HCEC 1CT (cell line): ENCODE measurements around the gene RRP9.
"Not testable (repeated sequence)": the region's sequence is repeated elsewhere in the genome, so short reads cannot be mapped to it uniquely, and the experiment has no call there.

Experiments used
- DNase-seq: peaks from one replicate; pipeline ENCODE4 v3.0.0-alpha.2; 2017

Gene RRP9

GRCh38 chr3:51937014-51937413 lies 4.7 kb downstream of the RRP9 start:
- no peak for DNase-seq

- DNase-seq = no peak
Observed at GRCh38 chr3:51935886-51936755, 5.6 kb downstream of the RRP9 start.

GRCh38 chr3:51934991-51935885 lies 6.5 kb downstream of the RRP9 start:
- no peak for DNase-seq

GRCh38 chr3:51934139-51934850 lies 7.4 kb downstream of the RRP9 start:
- DNase-seq = no peak

GRCh38 chr3:51933471-51934138 lies 8.1 kb downstream of the RRP9 start:
- DNase-seq = no peak

- DNase-seq = no peak
Observed at GRCh38 chr3:51932471-51933370, 9.0 kb downstream of the RRP9 start.

- DNase-seq = no peak
Observed at GRCh38 chr3:51931756-51932155, 9.9 kb downstream of the RRP9 start.

- DNase-seq = no peak
Observed at GRCh38 chr3:51930439-51930838, 11.3 kb downstream of the RRP9 start.

GRCh38 chr3:51929420-51930003 lies 12.2 kb downstream of the RRP9 start:
- DNase-seq = no peak

GRCh38 chr3:51928981-51929380 lies 12.7 kb downstream of the RRP9 start:
- DNase-seq = not testable (repeated sequence)

GRCh38 chr3:51928438-51928837 lies 13.3 kb downstream of the RRP9 start:
- no peak for DNase-seq

- DNase-seq = no peak
Observed at GRCh38 chr3:51927061-51927977, 14.4 kb downstream of the RRP9 start.

GRCh38 chr3:51921081-51921578 lies 20.6 kb downstream of the RRP9 start:
- no peak for DNase-seq

- DNase-seq = no peak
Observed at GRCh38 chr3:51916418-51916817, 25.3 kb downstream of the RRP9 start.

- DNase-seq = no peak
Observed at GRCh38 chr3:51908026-51908425, 33.7 kb downstream of the RRP9 start.

GRCh38 chr3:51904034-51904823 lies 37.5 kb downstream of the RRP9 start:
- DNase-seq = no peak

- not testable (repeated sequence) for DNase-seq
Observed at GRCh38 chr3:51902361-51902760, 39.3 kb downstream of the RRP9 start.

GRCh38 chr3:51900043-51900442 lies 41.7 kb downstream of the RRP9 start:
- DNase-seq = not testable (repeated sequence)

- no peak for DNase-seq
Observed at GRCh38 chr3:51897391-51897790, 44.3 kb downstream of the RRP9 start.
